GM12892 (cell line): ENCODE data around the gene DCST1.

Source experiments
- DNase-seq: peaks from one replicate; pipeline ENCODE4 v3.0.0; 2011; ENCODE audit not compliant: insufficient read length
- FAIRE-seq: peaks from 2 replicates; lab custom pipeline; 2011; peaks lifted over from hg19 to GRCh38; lab: Jason Lieb, UNC
- POLR2A ChIP-seq: IDR thresholded peaks from 2 replicates; pipeline ENCODE4 v1.6.1; 2011; ENCODE audit warnings: low read depth, low read length, control low read depth
- POLR2AphosphoS5 ChIP-seq: IDR thresholded peaks from 2 replicates; pipeline ENCODE4 v1.6.1; 2011; ENCODE audit warnings: low read depth, low read length, control low read depth
- TAF1 ChIP-seq: IDR thresholded peaks from 2 replicates; pipeline ENCODE4 v1.6.1; 2011; ENCODE audit warnings: low read depth, mild to moderate bottlenecking, control low read depth, low read length, borderline replicate concordance

DCST1 gene

GRCh38 chr1:155094622-155094948 lies 61.0 kb downstream of the DCST1 start:
- no peak for DNase-seq
- no peak for FAIRE-seq

GRCh38 chr1:155099331-155099730 lies 65.7 kb downstream of the DCST1 start:
- TF ChIP-seq POLR2AphosphoS5 (no peak), POLR2A (no peak), TAF1 (no peak)
- DNase-seq (no peak), FAIRE-seq (no peak)

More at GRCh38 chr1:155094622-155094948, 61.0 kb downstream of the DCST1 start:
- TF ChIP-seq POLR2AphosphoS5 (no peak), POLR2A (no peak), TAF1 (no peak)
